Panc1 (cell line): ENCODE measurements around the gene PTPN22. TPM values are rescaled to one million over a fixed set of nuclear protein-coding genes. Genes with fewer than 3 reads are reported as not detected.

Source experiments
- ATAC-seq: fragments of 200-7000 bp; cut with Tn5 transposase; 2 replicates; pipeline ENCODE4 v1.9.1; 2020; ENCODE audit warnings: mild to moderate bottlenecking, moderate library complexity
- BruUV-seq: library from RNA; stranded (reverse); fragments of 400-500 nt; replicated peaks from 2 replicates; lab custom pipeline; 2021; lab: Mats Ljungman, UMichigan
- CTCF ChIA-PET: fragments of 300-600 bp; sonication (Branson Sonifier 250); formaldehyde crosslinking; loops from one replicate; lab custom pipeline; 2022; ENCODE audit warnings: antibody characterized with exemption; lab: Charles Lee
- POLR2A ChIA-PET: fragments of 300-600 bp; sonication (Branson Sonifier 250); formaldehyde crosslinking; loops from one replicate; lab custom pipeline; 2022; ENCODE audit warnings: antibody characterized with exemption; lab: Charles Lee
- DNase-seq: peaks from one replicate; pipeline ENCODE4 v3.0.0-alpha.2; 2010; ENCODE audit warnings: low read depth, low spot score
- H3K27ac ChIP-seq: 2 replicates; pipeline ENCODE4 v1.5.1; 2011; ENCODE audit warnings: mild to moderate bottlenecking, low read length, inconsistent platforms
- H3K27me3 ChIP-seq: fragments of 200-500 bp; sonication (Bioruptor generic); 2 replicates; pipeline ENCODE4 v1.6.0; 2014; ENCODE audit warnings: low read length, inconsistent platforms; ENCODE audit not compliant: control insufficient read depth, insufficient read depth
- H3K36me3 ChIP-seq: fragments of 200-500 bp; sonication (Bioruptor generic); 2 replicates; pipeline ENCODE4 v1.5.1; 2014; ENCODE audit warnings: inconsistent platforms, mild to moderate bottlenecking, low read length, moderate library complexity; ENCODE audit not compliant: control insufficient read depth, insufficient read depth
- H3K4me1 ChIP-seq: 2 replicates; pipeline ENCODE4 v1.5.1; 2011; ENCODE audit warnings: inconsistent platforms, mild to moderate bottlenecking, low read length, moderate library complexity; ENCODE audit not compliant: control insufficient read depth, insufficient read depth
- H3K4me3 ChIP-seq, 2 experiments: 2 replicates each; pipeline ENCODE4 v1.5.1; 2011 to 2012; ENCODE audit warnings: low read depth in 2 of 2, low read length in 2 of 2, mild to moderate bottlenecking in 2 of 2, inconsistent platforms in 1 of 2, moderate library complexity in 1 of 2
- H3K9me3 ChIP-seq: fragments of 200-500 bp; sonication (Bioruptor generic); 2 replicates; pipeline ENCODE4 v1.5.1; 2014; ENCODE audit warnings: low read depth, mild to moderate bottlenecking, inconsistent platforms, low read length, moderate library complexity; ENCODE audit not compliant: control insufficient read depth, insufficient read depth
- CTCF ChIP-seq: fragments of 450-650 bp; IDR thresholded peaks from 2 replicates; pipeline ENCODE4 v1.5.1; 2017; ENCODE audit warnings: mild to moderate bottlenecking
- POLR2AphosphoS5 ChIP-seq: IDR thresholded peaks from 2 replicates; pipeline ENCODE4 v1.6.1; 2012; ENCODE audit warnings: mild to moderate bottlenecking, low read depth, low read length, moderate library complexity
- REST ChIP-seq, 2 experiments: IDR thresholded peaks; 2 replicates each; pipeline ENCODE4 v1.6.1; 2011 to 2012; ENCODE audit warnings: low read depth in 2 of 2, control low read depth in 1 of 2, low read length in 1 of 2, mild to moderate bottlenecking in 1 of 2, moderate library complexity in 1 of 2; ENCODE audit not compliant: insufficient read depth in 1 of 2
- SIN3A ChIP-seq: IDR thresholded peaks from 2 replicates; pipeline ENCODE4 v1.6.1; 2012; ENCODE audit warnings: low read depth, mild to moderate bottlenecking, low read length, moderate library complexity, borderline replicate concordance; ENCODE audit not compliant: insufficient read depth
- TCF7L2 ChIP-seq: IDR thresholded peaks from 2 replicates; pipeline ENCODE4 v1.6.1; 2011; ENCODE audit warnings: mild to moderate bottlenecking, low read depth, low read length, inconsistent platforms
- in situ Hi-C: cut with HindIII; loops from 2 replicates; pipeline ENCODE4 v1.10.0; 2016; ENCODE audit warnings: low sequenced_read_pairs, low pct_unique_long_range_greater_than_20kb
- intact Hi-C: fragments of 100-400 bp; cut with micrococcal nuclease; formaldehyde crosslinking; loops from one replicate; pipeline ENCODE4 v1.10.0; 2022; ENCODE audit not compliant: unreplicated experiment
- total RNA-seq: library from RNA; stranded (reverse); gene quantifications from one replicate; pipeline ENCODE4 v1.2.1, GENCODE V29; 2021; ENCODE audit not compliant: unreplicated experiment

The PTPN22 gene
- total RNA-seq, 1 experiment from 2014 or later: not detected

GRCh38 chr1:113818578-113818977, 52.9 kb downstream of the PTPN22 start:
- Histone ChIP-seq H3K9me3 (no peaks in the 10 kb centered on the region), H3K4me3 (no peak overlapping the region), H3K27me3 (no peaks in the 10 kb centered on the region), H3K27ac (no peak overlapping the region), H3K36me3 (no peaks in the 10 kb centered on the region), H3K4me1 (no peaks in the 10 kb centered on the region)
- ChIA-PET CTCF (no interaction called here), POLR2A (no interaction called here)
- in situ Hi-C loops (no loop called here), intact Hi-C loops (no loop called here)
- DNase-seq (no peak), ATAC-seq (no peak)
- no TSS peak for BruUV-seq
- TF ChIP-seq CTCF (no peak), SIN3A (no peak), REST (IDR thresholded peaks at IDR 0.05; ENCODE audit: insufficient read depth in 1 of 2, low read depth in 2 of 2, low read length in 1 of 2) (no peak), POLR2AphosphoS5 (no peak), TCF7L2 (no peak)

- peak overlapping the region; percentile 98 for H3K27ac ChIP-seq
- intact Hi-C loops: no loop called here
- BruUV-seq: no TSS peak
- in situ Hi-C loops: no loop called here
- H3K36me3 ChIP-seq: peaks cover 3% of the 10 kb centered on the region; the same call in 1 of the 2 replicates
- H3K27me3 ChIP-seq: no peaks in the 10 kb centered on the region
- H3K9me3 ChIP-seq: no peaks in the 10 kb centered on the region
- POLR2A ChIA-PET: no interaction called here
- no peak overlapping the region for H3K4me3 ChIP-seq
- DNase-seq: no peak
- H3K4me1 ChIP-seq: peaks cover 13% of the 10 kb centered on the region
- no peak for ATAC-seq
- TF ChIP-seq REST (IDR thresholded peaks at IDR 0.05; ENCODE audit: insufficient read depth in 1 of 2, low read depth in 2 of 2, low read length in 1 of 2) (no peak), POLR2AphosphoS5 (no peak), TCF7L2 (no peak), CTCF (no peak), SIN3A (no peak)
- CTCF ChIA-PET: no interaction called here
These were observed 58.3 kb downstream of the PTPN22 start for GRCh38 chr1:113813218-113813617.
